ENCODE results near the gene RASSF5.

The RASSF5 gene

GRCh38 chr1:206573762-206574161, 66.4 kb downstream of the RASSF5 start:
- in situ Hi-C loops (cut with MboI; ENCODE audit: low sequenced_read_pairs, unreplicated experiment) = no loop called here
- DNase-seq (ENCODE audit: low spot score) = no peak
- TF ChIP-seq CTCF (IDR thresholded peaks at IDR 0.05; ENCODE audit: borderline replicate concordance, control extremely low read depth, extremely low read depth, insufficient read depth, missing control alignments) = no peak

GRCh38 chr1:206575165-206575893, 68.0 kb downstream of the RASSF5 start:
- no peak for TF ChIP-seq CTCF (IDR thresholded peaks at IDR 0.05; ENCODE audit: borderline replicate concordance, control extremely low read depth, extremely low read depth, insufficient read depth, missing control alignments)
- DNase-seq (ENCODE audit: low spot score) = no peak
- in situ Hi-C loops (cut with MboI; ENCODE audit: low sequenced_read_pairs, unreplicated experiment) = no loop called here

GRCh38 chr1:206575894-206576737, 68.8 kb downstream of the RASSF5 start:
- DNase-seq (ENCODE audit: low spot score) = no peak
- in situ Hi-C loops (cut with MboI; ENCODE audit: low sequenced_read_pairs, unreplicated experiment) = no loop called here

GRCh38 chr1:206577626-206578025, 70.3 kb downstream of the RASSF5 start:
- TF ChIP-seq CTCF (IDR thresholded peaks at IDR 0.05; ENCODE audit: borderline replicate concordance, control extremely low read depth, extremely low read depth, insufficient read depth, missing control alignments) = no peak
- DNase-seq (ENCODE audit: low spot score) = no peak
- in situ Hi-C loops (cut with MboI; ENCODE audit: low sequenced_read_pairs, unreplicated experiment) = no loop called here

More at GRCh38 chr1:206575894-206576737, 68.8 kb downstream of the RASSF5 start:
- no peak for TF ChIP-seq CTCF (IDR thresholded peaks at IDR 0.05; ENCODE audit: borderline replicate concordance, control extremely low read depth, extremely low read depth, insufficient read depth, missing control alignments)

DNA sequence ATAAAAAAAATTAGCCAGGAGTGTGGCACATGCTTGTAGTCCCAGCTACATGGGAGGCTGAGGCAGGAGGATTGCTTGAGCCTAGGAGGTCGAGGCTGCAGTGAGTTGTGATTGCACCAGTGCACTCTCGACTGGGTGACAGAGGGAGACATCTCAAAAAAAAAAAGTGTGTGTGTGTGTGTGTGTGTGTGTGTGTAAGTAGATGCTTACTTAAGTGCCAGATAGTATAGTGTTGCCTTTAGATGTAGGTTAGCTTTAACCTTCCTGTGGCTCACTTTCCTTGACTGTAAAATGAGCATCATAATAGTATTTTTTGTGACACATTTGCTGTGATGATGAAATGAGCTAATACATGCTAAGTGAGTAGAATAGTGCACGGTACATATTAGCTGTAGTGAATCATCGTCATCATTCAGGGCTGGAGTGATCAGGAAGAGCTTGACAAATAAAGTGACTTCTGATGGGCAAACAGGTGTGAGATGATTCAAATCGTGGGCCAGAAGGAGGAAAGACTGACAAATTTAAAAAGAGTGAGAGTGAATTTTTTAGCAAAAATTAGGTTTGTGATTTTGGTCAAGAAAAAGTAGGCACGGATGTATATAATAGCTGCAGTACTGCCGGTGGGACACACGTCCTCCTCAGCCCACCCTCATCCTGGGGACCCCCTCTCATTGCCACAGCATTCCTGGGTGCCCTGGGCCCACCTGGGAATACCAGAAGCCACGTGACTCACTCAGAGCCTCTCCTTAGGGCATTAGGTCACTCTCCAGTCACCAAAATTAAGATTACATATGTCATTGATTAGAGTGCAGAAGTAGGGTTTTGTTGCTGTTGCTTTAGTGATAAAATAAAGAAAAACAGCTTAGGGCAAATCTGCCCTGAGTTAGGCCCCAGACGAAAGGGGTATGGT, 71.0 kb downstream of the RASSF5 start:
- in situ Hi-C loops (cut with MboI; ENCODE audit: low sequenced_read_pairs, unreplicated experiment) = no loop called here
- DNase-seq (ENCODE audit: low spot score) = no peak
- TF ChIP-seq CTCF (IDR thresholded peaks at IDR 0.05; ENCODE audit: borderline replicate concordance, control extremely low read depth, extremely low read depth, insufficient read depth, missing control alignments) = no peak

- TF ChIP-seq CTCF (IDR thresholded peaks at IDR 0.05; ENCODE audit: borderline replicate concordance, control extremely low read depth, extremely low read depth, insufficient read depth, missing control alignments) = no peak
- DNase-seq (ENCODE audit: low spot score) = no peak
- in situ Hi-C loops (cut with MboI; ENCODE audit: low sequenced_read_pairs, unreplicated experiment) = no loop called here
Measured at GRCh38 chr1:206578978-206579374, 71.6 kb downstream of the RASSF5 start.
